GM18498 (cell line): Measurements from ENCODE around the gene ASCL3.
"Not testable (repeated sequence)": the region's sequence is repeated elsewhere in the genome, so short reads cannot be mapped to it uniquely, and the experiment has no call there.

Experiments used
- ATAC-seq: cut with Tn5 transposase; IDR thresholded peaks from one replicate; pipeline ENCODE4 v1.9.1; 2021; ENCODE audit warnings: mild to moderate bottlenecking, moderate library complexity; ENCODE audit not compliant: unreplicated experiment

ASCL3 gene, protein sequence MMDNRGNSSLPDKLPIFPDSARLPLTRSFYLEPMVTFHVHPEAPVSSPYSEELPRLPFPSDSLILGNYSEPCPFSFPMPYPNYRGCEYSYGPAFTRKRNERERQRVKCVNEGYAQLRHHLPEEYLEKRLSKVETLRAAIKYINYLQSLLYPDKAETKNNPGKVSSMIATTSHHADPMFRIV

DNA sequence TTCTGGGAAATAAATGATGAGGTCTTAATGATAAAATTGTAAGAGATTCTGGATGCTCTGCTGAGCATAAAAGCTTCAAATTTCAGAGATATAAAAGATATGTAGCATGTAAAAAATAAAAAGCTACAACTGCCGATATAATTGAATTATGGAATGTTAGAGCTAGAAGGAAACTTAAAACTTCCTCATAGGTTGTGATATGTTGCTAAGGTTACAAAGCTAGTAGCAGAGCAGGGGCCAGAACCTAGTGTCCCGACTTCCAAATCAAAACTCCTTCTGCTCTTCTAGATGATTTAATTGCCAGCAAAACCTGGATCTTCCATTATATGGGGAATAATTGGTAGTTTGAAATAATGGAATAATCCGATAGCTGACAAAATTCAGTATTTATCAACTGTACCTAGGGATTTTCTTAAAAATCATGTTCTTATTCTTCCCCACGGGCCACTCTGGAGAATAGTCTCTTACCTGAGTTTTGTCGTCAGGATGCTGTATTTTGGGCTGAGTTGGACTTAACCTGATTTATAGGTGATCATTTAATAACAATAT lies at the start of gene ASCL3:
ASCL3 (minus strand) TSS at position 499 of the 549 bp plus-strand sequence. CDS start 4,855 bp downstream, outside the sequence.
- ATAC-seq = no peak

DNA sequence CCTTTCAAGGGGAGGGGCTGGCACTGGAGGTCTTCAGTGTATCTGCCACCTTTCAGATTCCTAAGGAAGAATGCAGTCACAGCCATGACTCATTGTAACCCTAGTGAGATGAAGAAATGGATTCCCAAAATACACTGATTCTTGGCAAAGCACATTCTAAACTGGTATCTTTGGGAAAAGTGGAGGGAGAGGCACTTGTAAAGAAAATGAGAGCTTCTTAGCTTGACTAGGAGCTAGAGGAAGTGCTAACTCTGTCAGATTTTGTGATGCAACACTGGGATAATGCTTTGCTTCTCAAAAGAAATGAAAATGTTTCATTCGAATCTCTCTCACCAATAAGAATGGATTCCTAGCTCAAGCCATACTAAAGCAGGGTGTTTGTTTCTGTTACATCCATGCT lies 46.6 kb upstream of the ASCL3 start:
- no peak for ATAC-seq

DNA sequence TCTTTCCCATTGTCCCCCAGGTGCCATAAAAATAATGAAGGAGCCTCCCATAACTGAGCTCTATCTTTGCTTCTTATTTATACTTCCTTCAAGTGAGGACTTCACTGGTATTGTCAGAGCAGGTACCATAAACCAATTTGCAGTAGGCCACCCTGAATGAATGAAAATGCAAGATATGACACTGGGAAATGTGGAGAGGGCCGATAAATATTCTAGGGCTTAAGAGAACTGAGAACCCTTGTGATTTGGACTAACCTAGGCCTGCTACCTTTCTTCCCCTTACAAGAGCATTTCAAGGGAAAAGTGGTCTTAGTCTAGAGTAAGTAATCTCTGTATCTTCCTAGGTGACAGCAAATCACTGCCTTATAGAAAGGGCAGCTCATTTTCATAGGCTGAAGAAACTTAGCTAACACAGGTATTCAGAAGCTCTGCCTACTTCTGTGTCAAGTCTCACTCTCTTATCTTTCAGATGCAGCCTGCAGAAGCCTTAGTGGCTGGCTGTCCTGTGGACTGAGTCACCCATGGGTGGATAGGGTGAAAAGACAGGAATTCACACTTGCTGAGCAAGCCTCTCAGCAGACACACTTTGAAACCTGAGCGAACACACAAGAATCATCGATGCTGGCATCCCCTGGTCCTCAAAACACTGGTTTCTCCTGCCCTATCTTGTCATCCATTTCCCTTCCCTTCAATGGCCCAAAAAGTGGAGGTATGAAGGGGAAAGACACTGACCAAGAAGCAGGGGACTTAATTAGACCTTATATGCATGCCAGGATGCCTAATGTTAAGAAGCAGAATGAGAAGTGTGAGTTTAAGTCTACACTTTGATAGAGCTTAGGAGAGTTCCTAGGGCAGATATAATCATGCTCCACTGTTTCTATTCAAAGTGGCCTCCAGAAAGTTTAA lies 45.8 kb upstream of the ASCL3 start:
- ATAC-seq = no peak

DNA sequence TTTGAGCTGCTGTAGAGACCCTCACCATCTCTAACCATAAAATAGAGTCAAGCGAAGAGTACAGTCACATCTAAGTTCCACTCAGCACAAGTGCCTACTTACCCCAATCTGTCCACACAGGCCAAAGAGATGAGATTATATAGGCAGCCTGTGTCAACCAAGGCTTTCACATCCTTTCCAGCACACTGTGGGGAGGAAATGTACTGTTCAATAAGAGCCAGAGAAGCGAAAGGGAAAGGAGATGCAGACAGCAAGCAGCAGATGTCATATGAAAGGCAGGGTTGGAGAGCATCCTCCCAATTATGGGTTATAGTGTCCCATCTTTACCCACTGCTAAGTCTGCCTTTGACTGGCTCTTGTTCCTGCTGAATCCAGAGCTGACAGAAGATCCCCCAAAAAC lies 44.6 kb upstream of the ASCL3 start:
- peak; percentile 62 for ATAC-seq

DNA sequence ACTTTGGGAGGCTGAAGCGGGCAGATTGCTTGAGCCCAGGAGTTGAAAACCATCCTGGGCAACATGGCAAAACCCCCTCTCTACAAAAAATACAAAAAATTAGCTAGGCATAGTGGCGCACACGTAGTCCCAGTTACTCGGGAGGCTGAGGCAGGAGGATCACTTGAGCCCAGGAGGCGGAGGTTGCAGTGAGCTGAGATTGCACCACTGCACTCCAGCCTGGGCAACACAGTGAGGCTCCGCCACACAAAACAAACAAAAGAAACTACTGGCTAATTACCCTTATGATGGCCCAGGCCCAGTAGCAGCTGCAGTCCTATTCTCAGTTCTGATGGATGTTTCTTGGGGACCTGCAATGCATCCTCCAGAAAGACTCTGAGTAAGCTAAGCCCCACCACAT lies 44.0 kb upstream of the ASCL3 start:
- ATAC-seq = not testable (repeated sequence)

DNA sequence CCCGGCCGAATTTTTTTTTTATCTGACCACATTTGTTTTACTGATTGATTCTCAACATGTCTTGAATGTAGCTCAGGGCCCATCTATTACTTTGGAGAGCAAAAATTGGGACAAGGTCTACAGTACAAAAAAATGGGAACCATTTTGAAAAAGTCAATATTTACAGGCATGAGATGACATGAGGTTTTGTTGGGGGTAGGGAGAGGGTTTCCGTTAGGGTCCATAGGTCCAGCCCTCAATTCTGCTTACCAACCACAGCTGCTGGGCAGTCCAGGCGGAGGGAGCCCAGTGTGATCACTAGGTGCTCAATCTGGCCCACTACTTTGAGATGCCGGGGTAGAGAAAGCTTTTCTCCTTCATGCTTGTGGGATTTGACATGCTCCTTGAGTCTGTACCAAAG lies 42.6 kb upstream of the ASCL3 start:
- no peak for ATAC-seq

DNA sequence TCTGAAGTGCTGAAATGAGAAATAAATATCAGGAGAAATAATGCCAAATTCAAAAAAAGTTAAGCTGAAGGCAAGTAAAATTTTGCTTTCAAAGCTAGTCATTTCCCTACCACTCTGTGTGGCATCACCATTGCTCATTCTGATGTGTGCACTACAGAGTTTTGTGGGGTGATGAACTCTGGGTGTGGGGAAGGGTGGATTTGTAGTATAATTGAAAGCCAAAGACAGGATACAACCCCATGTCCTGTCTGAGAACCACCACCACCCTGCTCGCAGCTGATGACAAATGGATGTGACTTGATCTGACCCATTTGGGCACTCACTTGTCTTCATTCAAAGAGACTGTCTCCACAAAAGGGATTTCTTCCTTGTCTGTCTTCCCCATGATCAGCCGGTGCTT lies 40.7 kb upstream of the ASCL3 start:
- ATAC-seq = no peak

DNA sequence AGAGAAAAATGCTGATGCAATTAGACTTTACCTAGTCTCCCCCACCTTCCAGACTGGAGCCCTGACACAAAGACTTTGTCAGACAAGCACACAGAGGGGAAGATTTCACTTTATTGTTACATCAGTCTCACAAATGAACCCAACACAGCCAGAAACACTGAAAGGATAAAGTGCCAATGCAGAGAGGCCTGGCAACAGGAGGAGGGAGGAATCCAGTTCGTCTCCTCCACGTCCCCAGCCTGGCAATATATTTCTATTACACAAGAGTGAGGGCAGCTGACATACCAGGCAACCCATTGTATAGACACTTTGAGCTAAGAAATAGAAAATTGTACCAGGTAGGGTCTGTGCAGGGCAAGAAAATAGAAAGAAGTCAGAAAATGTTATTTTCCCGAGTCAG lies 37.7 kb upstream of the ASCL3 start:
- no peak for ATAC-seq

DNA sequence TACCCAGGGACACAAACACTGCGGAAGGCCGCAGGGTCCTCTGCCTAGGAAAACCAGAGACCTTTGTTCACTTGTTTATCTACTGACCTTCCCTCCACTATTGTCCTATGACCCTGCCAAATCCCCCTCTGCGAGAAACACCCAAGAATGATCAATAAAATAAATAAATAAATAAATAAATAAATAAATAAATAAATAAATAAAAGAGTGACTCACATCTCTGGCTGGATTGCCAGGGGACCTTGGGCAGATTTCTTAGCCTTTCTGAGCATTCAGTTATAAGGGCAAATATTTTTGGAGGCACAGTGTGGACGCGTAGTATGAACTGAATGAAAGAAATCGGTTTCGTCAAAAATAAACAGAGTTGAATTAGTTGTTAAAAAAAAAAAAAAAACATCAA lies 36.5 kb upstream of the ASCL3 start:
- not testable (repeated sequence) for ATAC-seq

DNA sequence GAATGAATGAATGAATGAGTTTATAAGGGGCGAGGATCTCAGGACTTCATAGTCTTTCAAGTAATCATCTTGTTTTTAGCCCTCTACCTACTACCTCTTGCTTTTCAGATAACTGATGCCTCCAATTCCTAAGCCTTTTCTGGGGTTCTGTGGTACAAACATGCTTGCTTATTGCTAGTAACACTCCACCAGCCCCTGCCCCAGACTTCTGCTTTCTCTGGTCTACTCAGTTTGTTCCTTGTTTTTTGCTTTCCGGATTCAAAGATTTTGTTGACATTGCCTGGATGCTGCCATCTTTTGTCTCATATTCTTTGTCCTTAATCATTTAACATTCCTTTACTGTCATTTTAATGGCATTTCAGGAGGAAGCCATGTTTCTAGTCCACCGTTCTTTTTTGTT lies 30.3 kb upstream of the ASCL3 start:
- no peak for ATAC-seq

DNA sequence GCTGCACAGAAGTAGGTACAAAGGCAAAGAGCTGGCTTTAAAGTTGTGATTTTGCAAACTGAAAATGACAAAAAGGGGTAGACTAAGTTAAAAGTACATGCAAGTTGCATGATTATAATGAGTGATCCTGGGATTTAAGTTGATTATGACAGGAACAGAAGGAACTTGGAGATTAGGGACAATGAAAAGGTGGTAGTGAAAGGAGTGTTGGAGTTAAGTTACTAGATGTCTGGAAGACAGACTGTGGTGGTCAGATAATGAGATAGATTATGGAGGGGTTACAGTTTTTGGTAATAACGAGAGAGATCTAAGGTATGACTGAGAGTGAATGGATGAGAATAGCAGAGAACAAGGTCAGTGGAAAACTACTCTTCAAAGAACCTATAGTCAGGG lies 29.1 kb upstream of the ASCL3 start:
- ATAC-seq = no peak

DNA sequence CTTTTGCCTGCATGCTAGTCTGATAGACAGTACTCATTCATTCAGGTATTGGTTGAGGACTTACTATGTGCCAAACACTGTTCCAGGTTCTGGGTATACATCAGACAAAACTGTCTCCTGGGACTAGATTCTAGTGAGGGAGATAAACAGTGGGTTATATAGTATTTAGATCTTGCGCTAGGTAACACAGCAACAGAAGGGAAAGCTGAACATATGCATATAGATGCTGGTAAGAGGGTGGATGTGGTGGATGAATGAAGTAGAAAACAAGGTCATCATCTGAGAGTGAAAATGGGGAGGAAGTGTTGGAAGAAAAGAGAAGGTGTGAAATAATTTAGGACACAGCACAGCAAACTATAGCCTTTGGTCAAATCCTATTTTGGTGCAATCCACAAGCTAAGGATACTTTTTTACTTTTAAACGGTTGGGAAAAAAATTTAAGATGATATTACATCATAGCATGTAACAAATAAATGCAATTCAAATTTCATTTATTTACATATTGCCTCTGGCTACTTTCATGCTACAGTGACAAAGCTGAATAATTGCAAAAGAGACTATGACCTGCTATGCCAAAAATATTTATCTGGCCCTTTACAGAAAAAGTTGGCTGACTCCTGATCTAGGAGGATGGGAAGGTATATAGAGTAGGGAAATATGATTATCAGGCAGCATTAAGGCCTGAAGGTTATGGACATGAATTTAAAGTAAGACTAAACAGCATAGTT lies 28.5 kb upstream of the ASCL3 start:
- no peak for ATAC-seq

DNA sequence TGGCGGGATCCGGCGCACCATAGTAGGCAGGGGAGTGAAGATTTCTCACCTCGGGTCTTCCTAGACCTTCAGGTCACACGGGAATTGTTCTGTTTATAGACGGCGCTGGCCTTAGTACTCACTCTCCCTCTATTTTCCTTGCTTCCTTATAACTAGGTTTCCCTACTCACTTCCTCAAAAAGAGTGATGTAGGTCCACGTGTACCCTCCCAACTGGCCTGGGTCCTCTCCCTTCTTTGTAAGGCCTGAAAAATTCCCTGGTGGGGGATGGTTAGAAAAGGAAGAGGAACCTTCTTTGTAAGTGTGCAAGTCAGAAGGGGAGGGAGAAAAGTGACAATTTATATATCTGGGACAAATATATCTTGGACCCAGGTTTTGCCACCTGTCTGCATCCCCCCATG lies 24.4 kb upstream of the ASCL3 start:
- no peak for ATAC-seq

DNA sequence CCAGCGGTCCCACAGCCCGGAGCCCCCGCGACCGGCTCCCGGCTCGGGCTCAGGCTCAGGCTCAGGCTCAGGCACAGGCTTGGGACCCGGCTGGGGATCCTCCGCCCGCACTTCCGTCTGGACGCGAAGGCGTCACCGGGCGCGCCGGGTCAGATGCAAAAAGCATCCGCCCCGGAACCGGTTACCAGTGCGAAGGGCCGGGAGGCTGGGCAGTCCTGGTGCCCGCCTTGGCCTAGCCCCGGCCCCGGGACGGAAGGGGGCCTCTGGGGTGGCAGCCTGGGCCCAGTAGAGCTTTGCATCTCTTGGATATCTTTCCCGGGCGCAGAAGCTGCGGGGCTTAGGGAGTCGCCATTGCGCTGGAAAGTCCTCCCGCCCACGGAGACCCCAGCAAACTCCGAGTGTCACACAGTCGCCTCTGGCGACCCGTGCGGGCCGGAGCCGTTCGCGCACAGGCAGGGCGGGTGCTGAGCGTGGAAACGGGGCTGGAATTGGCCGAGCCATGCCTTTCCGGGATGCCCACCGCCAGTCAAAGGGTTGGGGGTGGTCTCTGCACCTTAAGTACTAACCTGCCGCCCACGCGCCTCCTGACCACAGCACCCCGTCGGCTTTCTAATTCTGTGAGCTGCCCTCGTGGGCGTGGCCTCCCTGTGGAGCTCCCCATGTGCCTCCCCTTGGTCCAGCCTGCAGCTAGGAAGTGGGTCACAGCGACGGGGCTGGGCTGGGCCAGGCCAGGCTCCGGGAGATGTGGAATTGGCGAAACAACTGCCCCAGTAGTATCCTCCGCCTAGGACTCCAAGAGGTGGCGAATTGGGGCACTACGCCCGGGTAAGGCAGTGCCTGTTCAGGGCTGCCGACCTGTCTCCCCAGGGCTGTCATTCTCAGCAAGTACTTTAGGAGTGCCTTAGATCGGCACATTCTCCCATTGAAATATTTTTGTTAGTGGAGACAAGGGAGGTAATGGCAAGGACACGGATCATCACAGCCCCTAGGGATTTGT lies 21.8 kb upstream of the ASCL3 start, which contains the start of gene TMEM9B:
TMEM9B (minus strand) TSS at position 119 of the 997 bp plus-strand sequence. CDS start 129 bp downstream, outside the sequence.
- ATAC-seq = peak; percentile 84

DNA sequence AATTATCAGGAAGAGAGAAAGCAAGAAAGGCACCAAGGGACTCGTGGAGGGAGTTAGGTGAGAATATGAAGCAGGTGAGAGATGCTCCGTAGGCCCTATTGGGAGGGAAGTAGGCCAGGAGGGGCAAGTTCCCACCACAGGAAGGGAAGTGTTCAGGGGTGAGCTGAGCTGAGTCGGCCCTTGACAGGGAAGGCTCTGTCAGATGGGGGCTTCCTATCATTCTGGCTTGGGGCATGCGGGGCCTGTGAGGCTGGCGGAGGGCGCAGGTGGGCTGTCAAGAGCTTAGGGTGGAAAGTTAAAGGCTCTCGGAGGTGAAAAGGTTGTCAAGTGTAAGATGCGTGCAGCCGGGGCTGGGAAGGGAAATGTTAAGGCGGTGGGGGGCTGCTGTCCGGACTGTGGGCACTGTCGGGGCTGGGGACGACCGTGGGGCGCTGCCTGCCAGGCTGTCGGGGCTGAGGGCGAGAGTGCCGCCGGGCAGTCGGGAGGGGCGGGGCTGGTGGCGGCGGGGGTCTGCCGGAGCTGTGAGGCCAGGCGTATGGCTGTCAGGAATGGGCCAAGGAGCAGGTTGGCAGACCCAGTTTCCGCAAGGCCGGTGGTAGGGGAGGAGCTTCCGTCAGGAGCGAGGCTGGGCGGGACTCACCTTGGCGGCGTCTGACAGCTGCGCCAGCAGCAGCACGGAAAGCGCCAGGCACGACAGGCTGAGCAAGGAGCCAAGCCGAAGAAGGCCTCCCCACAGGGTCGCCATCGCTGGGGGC lies 20.9 kb upstream of the ASCL3 start:
- peak; percentile 67 for ATAC-seq

DNA sequence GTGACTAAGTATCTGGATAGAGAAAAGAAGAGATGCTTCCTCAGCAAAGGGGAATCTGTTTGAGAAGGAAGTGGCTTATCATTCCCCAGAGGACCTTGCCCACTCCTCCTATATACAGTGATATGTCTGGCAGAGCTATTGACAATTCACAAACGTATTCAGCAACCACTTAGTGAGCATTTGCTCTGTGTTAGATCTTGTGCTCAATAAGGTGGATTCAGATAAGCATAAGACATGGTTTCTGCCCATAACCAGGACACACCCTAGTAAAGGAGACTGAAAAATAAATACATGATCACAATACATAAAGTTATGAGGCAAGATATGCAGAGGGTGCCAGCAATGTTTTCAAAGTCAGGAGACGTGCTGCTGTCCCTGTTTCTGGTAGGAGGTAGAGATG lies 20.0 kb upstream of the ASCL3 start:
- ATAC-seq = no peak

DNA sequence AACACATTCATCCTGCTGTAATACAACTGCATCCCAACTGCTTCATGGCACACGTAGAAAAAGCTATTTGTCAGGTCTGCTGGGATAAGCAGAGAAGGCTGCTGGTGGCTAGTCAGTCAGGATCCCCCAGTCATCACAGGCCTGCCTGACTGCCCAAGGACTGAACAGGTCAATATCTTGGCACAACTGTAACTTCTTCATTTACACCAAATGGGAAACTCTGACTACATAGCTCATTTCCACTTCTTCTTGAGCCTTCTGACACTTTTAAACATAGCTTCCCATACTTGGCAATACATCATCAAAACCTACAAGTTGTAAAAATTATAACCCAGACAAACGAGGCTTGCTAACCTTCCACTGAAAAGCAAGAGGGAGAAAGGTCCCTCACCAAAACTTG lies 18.6 kb upstream of the ASCL3 start:
- no peak for ATAC-seq

DNA sequence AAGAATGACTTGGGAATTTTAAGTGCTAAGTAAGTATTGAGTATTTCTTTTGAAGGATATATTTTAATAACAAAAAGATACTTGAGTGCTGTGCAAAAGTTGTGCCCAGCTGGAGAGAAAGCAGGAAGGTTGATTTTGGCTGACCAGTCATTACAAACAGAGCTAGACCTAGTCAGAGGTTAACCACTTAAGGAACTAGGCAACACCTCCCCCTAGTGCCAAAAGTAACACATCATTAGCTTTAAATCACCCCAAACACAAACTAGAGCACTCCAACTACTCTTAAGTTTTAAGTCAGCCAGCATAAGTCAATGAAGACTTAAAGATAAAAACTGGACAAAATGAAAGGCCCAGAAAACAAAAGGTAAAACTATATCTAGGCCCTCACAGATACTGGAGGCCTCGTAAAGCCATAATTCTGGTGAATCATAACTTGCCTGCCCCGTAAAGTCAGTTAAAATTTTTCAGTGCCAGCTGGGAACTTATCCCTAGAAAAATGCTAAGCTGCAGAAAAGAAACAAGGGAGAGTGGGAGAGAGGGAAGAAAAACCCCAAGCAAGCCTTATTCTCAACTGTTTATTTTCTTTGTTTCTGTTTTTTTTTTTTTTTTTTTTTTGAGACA lies 16.8 kb upstream of the ASCL3 start:
- ATAC-seq = peak; percentile 35

DNA sequence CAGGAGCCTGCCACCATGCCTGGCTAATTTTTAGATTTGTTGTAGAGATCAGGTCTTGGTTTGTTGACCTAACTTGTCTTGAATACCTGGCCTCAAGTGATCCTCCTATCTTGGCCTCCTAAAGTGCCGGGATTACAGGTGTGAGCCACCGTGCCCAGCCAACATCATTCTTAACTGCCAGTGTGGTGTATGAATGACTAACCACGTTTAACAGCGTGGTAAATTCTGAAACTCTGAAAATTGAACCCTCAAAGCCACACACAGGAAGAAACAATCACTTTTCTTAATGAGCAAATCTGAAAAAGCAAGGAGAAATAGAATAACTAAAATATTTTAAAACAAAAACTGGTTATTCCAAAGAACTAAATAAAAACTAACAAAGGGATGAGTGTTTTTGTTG lies 14.0 kb upstream of the ASCL3 start:
- ATAC-seq = no peak
